ENCODE data around the gene SLC4A11.
A peak's percentile ranks its signal among the peaks of the same experiment; 100 is the strongest.

SLC4A11 gene

GRCh38 chr20:3238616-3239025 is 369 bp downstream of the SLC4A11 start:
- peaks cover 64% of the 10 kb centered on the region for H3K27me3 Mint-ChIP-seq (ENCODE audit: low read depth)
- no peak overlapping the region for H3K27ac Mint-ChIP-seq
- peaks cover 10% of the 10 kb centered on the region for H3K4me1 Mint-ChIP-seq (ENCODE audit: low read depth)
- peaks cover 3% of the 10 kb centered on the region for H3K36me3 Mint-ChIP-seq (ENCODE audit: low read depth)
- no peaks in the 10 kb centered on the region for H3K9me3 Mint-ChIP-seq
- peak overlapping the region; percentile 81 for H3K4me3 Mint-ChIP-seq

DNA sequence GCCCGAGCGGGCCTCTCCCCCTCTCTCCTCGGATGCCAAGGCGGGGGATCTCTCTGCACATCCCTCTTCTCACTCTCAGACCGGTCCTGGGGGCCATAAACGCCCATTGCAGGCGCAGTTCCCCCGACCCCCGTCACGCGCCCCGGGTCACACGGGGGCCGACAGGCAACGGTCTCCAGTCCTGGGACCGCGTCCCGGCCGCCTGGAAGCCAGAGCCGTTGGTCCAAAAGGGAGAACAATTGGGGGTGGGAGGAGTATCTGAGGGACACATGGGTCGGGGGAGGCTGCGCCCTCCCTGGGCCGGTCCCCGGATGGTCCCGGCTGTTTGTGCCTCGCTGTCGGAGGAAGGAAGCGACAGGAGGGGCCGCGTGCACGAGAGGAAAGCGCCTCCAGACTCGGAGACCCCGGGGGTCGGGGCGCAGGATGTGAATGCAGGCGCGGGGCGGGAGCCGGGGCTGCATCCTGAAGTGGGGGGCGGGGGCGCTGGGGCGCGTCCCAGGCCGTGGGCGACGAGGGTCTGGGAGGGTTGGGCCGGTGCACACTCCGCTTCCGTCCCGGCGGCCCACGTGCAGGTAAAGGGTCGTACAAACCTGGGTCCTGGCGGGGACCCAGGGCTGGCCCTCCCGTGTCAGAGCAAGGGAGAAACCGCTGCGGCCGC is 903 bp downstream of the SLC4A11 start:
- Mint-ChIP-seq H3K4me3 (peak overlapping the region; percentile 81), H3K27me3 (ENCODE audit: low read depth) (peaks cover 62% of the 10 kb centered on the region), H3K9me3 (no peaks in the 10 kb centered on the region), H3K36me3 (ENCODE audit: low read depth) (peaks cover 3% of the 10 kb centered on the region), H3K4me1 (ENCODE audit: low read depth) (peaks cover 10% of the 10 kb centered on the region), H3K27ac (no peak overlapping the region)

DNA sequence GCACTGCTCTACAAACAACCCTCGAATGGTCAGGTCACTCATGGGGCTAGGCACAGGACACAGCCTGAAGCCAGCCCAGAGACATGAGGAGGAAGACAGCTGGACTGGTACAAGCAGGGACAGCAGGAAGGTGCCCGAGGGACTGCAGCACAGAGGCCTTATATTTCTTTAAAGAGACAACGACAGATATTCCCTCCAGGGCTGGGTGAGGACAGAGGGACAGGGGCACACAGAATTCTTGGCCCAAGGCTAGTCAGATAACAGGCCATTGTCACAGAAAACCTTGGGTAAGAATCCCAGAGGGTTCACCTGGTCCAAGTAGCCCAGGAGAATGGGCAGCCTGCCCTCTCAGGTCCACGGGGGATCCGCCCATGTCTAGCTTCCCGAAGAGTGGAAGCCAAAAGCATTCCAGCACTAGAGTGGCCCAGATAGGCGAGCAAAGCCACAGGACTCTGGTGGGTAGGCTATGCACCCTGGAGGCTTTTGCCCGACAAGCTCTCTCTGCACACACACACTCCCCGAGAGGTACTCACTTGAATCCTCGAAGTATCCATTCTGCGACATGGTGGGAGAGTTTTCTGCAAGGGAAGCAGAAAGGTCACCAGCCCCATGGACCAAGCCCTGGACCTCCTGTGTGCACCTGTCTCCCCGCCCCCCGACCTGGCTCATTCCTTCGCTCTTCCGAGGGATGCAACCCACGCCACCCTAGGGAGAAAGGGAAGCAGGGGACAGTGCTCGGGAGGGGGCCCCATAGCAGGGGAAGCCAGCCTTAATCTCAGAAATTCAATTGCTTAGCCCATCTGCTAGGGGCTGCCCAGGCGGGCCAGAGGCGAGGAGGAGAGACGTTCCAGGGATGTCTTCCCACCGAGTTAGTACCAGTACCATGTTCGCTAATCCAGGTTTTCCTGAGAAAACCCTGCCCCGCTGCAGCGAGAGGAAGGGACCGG is 1.7 kb downstream of the SLC4A11 start:
- peaks cover 59% of the 10 kb centered on the region for H3K27me3 Mint-ChIP-seq (ENCODE audit: low read depth)
- H3K4me3 Mint-ChIP-seq = peak overlapping the region; percentile 40
- peaks cover 3% of the 10 kb centered on the region for H3K36me3 Mint-ChIP-seq (ENCODE audit: low read depth)
- no peak overlapping the region for H3K27ac Mint-ChIP-seq
- peaks cover 10% of the 10 kb centered on the region for H3K4me1 Mint-ChIP-seq (ENCODE audit: low read depth)
- H3K9me3 Mint-ChIP-seq = no peaks in the 10 kb centered on the region

- peaks cover 47% of the 10 kb centered on the region for H3K27me3 Mint-ChIP-seq (ENCODE audit: low read depth)
- H3K4me1 Mint-ChIP-seq (ENCODE audit: low read depth) = peaks cover 10% of the 10 kb centered on the region
- no peaks in the 10 kb centered on the region for H3K9me3 Mint-ChIP-seq
- H3K4me3 Mint-ChIP-seq = no peak overlapping the region
- peaks cover 3% of the 10 kb centered on the region for H3K36me3 Mint-ChIP-seq (ENCODE audit: low read depth)
- H3K27ac Mint-ChIP-seq = no peak overlapping the region
Measured at GRCh38 chr20:3235666-3236324, 3.2 kb downstream of the SLC4A11 start.

DNA sequence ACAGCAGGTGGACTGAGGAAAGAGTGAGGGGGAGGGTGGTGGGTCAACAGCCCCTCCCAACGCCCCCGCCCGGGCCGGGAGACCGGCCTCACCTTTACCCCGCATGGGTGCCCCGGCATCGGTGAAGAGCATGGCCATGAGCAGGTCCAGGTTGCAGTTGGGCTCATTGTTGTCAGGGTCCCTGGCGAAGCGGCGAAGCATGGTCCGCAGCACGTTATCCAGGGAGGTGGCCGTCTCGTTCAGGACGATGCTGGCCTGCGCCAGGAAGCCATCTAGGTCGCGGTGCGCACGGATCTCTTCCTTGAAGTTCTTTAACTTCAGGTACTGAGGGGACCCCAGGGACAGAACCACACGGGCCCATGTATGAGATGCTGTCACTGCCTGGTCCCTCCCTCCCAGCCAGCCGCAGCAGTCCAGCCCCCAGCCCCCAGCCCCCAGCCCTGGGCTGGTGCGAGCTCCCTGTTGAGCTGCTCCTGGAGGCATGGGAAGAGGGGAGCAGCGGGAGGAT is 4.9 kb downstream of the SLC4A11 start:
- Mint-ChIP-seq H3K4me1 (ENCODE audit: low read depth) (peaks cover 3% of the 10 kb centered on the region), H3K36me3 (ENCODE audit: low read depth) (no peaks in the 10 kb centered on the region), H3K4me3 (no peak overlapping the region), H3K9me3 (no peaks in the 10 kb centered on the region), H3K27ac (no peak overlapping the region), H3K27me3 (ENCODE audit: low read depth) (peaks cover 33% of the 10 kb centered on the region)

DNA sequence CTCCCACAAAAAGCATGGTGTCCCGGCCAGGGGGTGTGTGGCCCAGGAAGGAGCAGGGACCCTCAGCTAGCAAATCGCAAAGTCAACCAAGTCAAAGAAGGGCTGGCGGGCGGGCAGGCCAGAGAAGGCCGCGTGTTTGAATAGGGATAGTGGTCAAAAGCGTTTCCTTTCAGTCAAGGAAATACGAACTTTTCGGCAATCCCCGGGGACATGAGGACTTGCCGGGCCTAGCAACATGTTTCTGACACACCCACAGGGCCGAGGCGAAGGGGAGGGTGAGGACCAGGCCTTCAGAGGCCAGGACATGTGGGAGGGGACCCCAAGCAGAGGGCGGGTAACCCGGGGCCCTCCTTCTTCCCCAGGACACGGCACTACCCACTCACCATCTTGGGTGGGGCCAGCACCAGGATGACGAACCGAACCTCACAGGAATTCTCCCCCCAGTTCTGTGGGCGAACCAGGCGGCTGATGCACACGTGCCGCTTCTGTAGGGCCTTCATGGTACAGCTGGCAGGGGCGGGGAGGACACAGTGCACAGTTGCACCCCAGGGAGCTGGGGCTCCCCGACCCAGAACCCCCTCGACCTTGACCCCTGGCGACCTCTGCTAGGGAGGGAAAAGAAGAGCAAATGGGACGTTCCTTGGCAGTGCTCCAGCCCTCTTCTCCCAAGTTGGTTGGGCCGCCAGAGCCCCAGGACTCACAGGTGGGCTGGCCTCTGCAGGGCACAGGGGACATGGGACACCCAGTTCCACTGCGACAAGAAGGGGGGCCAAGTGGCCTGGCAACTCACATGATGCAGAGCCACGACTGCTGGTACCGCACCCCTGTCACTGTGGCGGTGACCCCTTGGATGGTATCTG is 5.6 kb downstream of the SLC4A11 start:
- no peaks in the 10 kb centered on the region for H3K9me3 Mint-ChIP-seq
- H3K27ac Mint-ChIP-seq = no peak overlapping the region
- peaks cover 3% of the 10 kb centered on the region for H3K4me1 Mint-ChIP-seq (ENCODE audit: low read depth)
- no peak overlapping the region for H3K4me3 Mint-ChIP-seq
- H3K36me3 Mint-ChIP-seq (ENCODE audit: low read depth) = no peaks in the 10 kb centered on the region
- H3K27me3 Mint-ChIP-seq (ENCODE audit: low read depth) = peaks cover 30% of the 10 kb centered on the region

GRCh38 chr20:3231889-3232588 is 7.0 kb downstream of the SLC4A11 start:
- no peaks in the 10 kb centered on the region for H3K9me3 Mint-ChIP-seq
- no peaks in the 10 kb centered on the region for H3K36me3 Mint-ChIP-seq (ENCODE audit: low read depth)
- no peak overlapping the region for H3K27ac Mint-ChIP-seq
- no peaks in the 10 kb centered on the region for H3K4me1 Mint-ChIP-seq (ENCODE audit: low read depth)
- H3K27me3 Mint-ChIP-seq (ENCODE audit: low read depth) = peaks cover 19% of the 10 kb centered on the region
- no peak overlapping the region for H3K4me3 Mint-ChIP-seq

GRCh38 chr20:3231116-3231515 is 7.9 kb downstream of the SLC4A11 start:
- Mint-ChIP-seq H3K27ac (no peak overlapping the region), H3K36me3 (ENCODE audit: low read depth) (no peaks in the 10 kb centered on the region)

DNA sequence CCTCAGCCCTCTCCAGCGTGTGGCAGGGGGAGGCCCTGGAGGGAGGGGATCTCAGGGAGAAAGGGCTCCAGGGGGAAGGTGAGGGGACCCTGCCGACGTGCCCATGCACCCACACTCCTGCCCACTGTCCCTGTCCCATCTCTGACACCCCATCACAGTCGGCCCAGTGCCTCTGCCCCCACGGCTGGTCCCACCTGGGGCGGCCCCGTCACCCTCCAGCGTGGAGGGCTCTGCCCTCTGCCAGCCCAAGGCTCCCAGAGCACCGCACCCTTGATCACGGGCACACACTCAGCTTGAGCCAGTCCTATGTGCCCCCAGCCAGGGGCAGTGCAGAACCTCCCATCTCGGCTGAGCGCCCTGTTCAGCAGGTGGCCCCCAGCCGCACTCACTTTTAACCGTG is 9.2 kb downstream of the SLC4A11 start:
- H3K4me3 Mint-ChIP-seq = no peak overlapping the region
- H3K4me1 Mint-ChIP-seq (ENCODE audit: low read depth) = no peaks in the 10 kb centered on the region
- H3K36me3 Mint-ChIP-seq (ENCODE audit: low read depth) = no peaks in the 10 kb centered on the region

More at GRCh38 chr20:3231116-3231515, 7.9 kb downstream of the SLC4A11 start:
- H3K27me3 Mint-ChIP-seq (ENCODE audit: low read depth) = peaks cover 10% of the 10 kb centered on the region
- no peak overlapping the region for H3K4me3 Mint-ChIP-seq
- no peaks in the 10 kb centered on the region for H3K9me3 Mint-ChIP-seq
- H3K4me1 Mint-ChIP-seq (ENCODE audit: low read depth) = no peaks in the 10 kb centered on the region

DNA sequence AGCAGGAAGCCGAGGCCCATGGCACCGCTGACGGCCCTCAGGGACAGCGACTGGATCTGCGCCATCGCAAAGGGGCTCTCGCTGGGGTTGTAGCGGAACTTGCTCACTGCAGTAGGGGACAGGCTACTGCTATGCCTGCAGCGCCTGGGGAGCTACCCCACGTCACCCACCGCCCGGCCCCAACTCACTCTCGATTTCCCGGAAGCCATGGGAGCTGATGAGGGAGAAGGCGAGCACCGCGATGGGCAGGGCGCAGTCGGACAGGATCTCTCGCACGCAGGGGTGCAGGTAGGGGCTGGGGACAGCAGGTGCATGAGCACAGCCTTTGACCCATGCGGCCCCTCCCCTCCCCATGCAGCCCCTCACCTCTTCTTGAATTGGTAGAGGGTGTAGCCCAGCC is 9.8 kb downstream of the SLC4A11 start:
- no peak overlapping the region for H3K27ac Mint-ChIP-seq
- H3K27me3 Mint-ChIP-seq (ENCODE audit: low read depth) = no peaks in the 10 kb centered on the region
- no peaks in the 10 kb centered on the region for H3K4me1 Mint-ChIP-seq (ENCODE audit: low read depth)
- H3K9me3 Mint-ChIP-seq = no peaks in the 10 kb centered on the region
- no peaks in the 10 kb centered on the region for H3K36me3 Mint-ChIP-seq (ENCODE audit: low read depth)
- no peak overlapping the region for H3K4me3 Mint-ChIP-seq

More for the DNA sequence above, 9.2 kb downstream of the SLC4A11 start:
- Mint-ChIP-seq H3K9me3 (no peaks in the 10 kb centered on the region), H3K27ac (no peak overlapping the region), H3K27me3 (ENCODE audit: low read depth) (peaks cover under 1% of the 10 kb centered on the region)

DNA sequence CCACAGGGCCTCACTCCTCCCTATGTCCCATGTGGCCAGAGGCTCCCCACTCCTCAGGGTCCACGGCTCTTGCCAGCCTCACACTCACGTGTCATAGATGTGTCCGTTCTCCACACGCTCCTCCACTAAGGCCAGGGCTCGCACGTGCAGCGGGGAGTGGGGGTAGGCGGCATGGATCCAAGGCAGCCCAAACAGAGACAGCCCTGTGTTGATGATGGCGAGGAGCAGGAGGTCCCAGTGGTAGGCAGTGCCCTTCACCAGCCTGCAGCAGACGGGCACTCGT is 10.3 kb downstream of the SLC4A11 start:
- H3K9me3 Mint-ChIP-seq = no peaks in the 10 kb centered on the region
- no peak overlapping the region for H3K4me3 Mint-ChIP-seq
- H3K36me3 Mint-ChIP-seq (ENCODE audit: low read depth) = no peaks in the 10 kb centered on the region
- H3K27ac Mint-ChIP-seq = no peak overlapping the region
- no peaks in the 10 kb centered on the region for H3K27me3 Mint-ChIP-seq (ENCODE audit: low read depth)
- H3K4me1 Mint-ChIP-seq (ENCODE audit: low read depth) = no peaks in the 10 kb centered on the region

DNA sequence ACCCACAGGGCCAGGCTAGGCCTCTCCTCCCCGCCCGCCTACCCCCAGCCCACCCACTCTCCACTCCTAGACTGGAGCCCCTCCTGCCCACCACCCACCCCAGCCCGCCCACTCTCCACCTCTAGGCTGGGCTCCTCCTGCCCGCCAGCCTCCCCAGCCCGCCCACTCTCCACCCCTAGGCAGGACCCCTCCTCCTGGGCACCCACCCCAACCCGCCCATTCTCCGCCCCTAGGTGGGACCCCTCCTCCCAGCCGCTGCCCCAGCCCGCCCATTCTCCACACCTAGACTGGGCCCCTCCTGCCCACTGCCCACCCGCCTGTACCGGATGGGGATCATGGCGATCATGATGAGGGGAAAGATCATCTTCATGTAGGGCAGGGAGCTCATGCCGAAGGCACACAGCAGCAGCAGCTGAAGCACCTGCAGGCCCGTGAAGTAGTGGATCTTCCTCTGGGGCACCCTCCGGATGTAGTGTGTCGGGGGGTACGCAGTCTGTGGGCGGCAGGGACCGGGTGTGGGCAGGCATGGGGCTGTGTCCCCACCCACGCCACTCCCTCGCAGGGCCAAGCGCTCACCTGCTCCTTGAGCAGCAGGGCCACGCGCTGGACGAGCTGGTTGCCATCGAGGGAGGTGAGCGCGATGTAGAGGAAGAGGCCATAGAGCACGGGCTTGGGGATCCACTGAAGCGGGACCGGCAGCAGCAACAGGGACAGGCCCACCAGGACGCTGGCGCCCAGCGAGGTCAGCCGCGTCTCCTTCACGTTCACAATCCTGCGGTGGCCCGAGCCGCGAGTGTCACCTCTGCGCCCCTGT is 10.8 kb downstream of the SLC4A11 start:
- Mint-ChIP-seq H3K4me1 (ENCODE audit: low read depth) (peaks cover under 1% of the 10 kb centered on the region), H3K27ac (no peak overlapping the region), H3K4me3 (no peak overlapping the region), H3K9me3 (no peaks in the 10 kb centered on the region), H3K36me3 (ENCODE audit: low read depth) (peaks cover 2% of the 10 kb centered on the region), H3K27me3 (ENCODE audit: low read depth) (no peaks in the 10 kb centered on the region)

DNA sequence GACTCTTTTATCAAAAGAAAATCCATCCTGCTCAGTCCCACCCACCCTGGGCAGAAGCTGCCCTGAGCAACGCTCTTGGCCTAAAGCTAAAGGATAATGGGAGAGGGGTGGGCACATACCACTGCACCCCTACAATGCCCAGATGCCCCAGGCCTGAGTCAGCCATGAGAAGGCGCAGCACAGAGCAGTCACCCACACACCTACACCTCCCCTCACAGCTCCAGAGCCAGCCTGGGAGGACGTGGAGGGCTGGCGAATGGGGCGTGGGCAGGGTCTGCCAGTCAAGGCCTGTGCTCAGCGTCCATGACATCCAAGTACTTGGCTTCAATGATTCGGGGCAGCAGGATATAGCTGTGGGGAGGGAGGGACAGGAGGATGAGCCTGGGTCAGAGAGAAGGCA is 11.5 kb downstream of the SLC4A11 start:
- Mint-ChIP-seq H3K36me3 (ENCODE audit: low read depth) (peaks cover 2% of the 10 kb centered on the region), H3K27me3 (ENCODE audit: low read depth) (no peaks in the 10 kb centered on the region), H3K27ac (no peak overlapping the region), H3K4me3 (no peak overlapping the region), H3K9me3 (no peaks in the 10 kb centered on the region), H3K4me1 (ENCODE audit: low read depth) (peaks cover 7% of the 10 kb centered on the region)
